GM18499 (cell line): ENCODE results near the gene PRG2.

ENCODE experiments used
- ATAC-seq: cut with Tn5 transposase; IDR thresholded peaks from one replicate; pipeline ENCODE4 v1.9.1; 2021; ENCODE audit warnings: moderate number of reproducible peaks; ENCODE audit not compliant: insufficient read depth, unreplicated experiment

PRG2 gene

GRCh38 chr11:57399221-57399620, 8.8 kb upstream of the PRG2 start:
- ATAC-seq: no peak

- ATAC-seq: no peak
Observed at GRCh38 chr11:57397394-57397990, 7.0 kb upstream of the PRG2 start.

DNA sequence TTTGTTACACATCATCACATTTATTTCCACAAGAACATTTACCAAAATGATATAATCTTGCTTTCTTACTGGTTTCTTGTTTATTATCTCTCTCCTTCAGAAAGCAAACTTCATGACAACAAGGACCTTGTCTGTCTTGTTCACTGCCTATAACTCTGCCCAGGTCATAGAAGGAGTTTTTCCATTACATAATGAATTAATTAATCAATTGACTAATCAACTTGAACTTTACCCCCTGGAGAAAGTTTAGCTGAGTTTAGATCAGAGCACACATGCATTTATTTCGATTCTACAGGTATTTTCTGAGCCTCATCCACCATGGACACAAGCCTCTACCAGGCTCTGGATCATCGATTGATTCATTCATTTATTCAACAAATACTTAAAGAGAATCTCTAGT, 6.3 kb upstream of the PRG2 start:
- no peak for ATAC-seq

GRCh38 chr11:57395905-57396623, 5.6 kb upstream of the PRG2 start:
- ATAC-seq: no peak

DNA sequence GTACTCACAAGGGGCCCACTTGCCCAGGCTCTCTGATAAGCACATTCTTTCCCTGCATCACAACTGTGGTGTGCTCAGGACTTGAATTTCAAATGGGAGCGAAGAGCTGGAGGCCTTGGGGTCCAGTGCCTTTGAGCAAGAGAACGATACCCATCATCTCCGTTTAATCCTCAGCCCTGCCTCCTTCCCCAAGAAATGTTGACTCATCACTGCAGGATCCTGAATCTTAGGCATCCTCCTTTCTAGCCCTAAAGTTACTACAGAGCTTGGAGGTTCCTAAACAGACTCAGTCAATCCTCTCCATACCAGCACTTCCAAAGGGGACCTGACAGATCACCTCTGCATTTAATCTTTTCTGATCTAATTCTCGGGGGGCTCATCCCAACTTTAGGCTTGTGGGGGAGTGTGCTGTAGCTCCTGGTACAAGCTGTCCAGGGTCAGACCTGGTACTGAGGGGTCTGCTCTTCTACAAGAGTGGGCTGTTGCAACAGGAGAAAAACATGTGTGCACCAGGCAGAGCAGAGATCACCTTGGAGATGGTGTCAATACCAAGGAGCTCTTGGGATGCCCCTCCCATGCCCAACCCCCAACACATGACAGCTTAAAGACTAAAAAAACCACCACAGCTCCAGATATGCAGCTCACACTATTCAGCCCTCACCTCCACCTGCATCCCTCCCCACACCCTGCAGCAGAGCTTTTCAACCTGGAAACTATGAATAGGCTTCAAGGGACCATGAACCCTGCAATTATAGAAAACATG, 3.9 kb upstream of the PRG2 start:
- ATAC-seq: no peak

DNA sequence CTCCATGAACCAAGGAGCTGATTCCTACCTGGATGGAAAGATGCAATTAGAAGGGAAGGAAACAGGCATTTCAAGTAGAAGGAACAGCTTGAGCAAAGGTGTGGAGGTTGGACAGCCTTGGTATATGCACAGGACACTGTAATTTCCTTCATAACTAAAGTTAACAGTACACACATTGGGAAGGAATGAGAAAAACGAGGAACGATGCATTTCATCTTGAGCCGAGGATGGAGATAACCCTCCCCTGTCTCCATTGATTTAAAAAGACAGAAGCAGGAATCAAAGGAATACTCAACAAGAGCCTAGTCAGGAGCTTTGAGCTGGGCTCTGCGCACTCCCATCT, 2.3 kb upstream of the PRG2 start:
- no peak for ATAC-seq

DNA sequence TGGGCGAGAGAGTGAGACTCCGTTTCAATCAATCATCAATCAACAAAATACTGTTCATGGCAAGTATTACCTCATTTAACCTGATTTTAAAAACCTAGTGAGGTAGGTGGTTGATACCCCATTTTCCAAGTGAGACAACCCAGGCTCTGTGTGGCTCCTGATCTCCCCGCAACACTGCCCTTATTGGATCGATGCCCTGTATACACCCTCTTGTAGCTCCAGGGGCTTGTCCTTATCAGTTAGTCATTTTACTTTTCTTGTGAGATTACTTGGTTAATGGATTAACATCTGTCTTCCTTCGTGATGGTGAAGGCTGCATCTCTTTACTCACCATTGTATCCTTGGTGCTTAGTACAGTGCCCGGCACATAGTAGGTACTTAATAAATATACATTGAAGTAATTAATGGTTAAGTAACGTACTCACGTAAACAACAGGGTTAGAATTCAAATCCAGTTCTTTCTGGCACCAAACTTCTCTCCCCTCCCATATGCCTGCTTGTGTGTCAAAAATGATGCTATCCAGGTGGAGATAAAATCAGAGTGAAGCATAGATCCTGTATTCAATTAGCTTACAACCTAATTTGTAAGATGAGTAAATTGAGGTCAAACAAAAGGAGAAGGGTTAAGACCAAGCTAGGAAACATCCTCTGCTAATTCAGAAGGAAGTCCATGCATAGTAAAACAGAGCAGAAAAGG, 1.8 kb upstream of the PRG2 start:
- ATAC-seq: no peak

DNA sequence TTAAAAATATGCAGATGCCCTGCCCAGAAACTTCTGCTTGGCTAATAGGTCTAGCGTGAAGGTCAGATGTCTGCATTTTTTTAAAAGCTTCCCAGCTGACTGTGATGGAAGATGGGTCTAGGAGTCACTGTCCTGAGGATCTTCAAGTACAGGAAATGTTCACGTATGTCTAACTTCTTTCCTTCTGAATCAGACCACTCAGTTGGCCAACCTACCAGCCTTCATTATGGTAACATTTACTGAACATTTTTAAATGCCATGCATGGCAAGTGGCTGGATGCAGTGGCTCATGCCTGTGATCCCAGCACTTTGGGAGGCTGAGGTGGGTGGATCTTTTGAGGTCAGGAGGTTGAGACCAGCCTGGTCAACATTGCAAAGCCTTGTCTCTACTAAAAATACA, 1.1 kb upstream of the PRG2 start:
- ATAC-seq: no peak

GRCh38 chr11:57391111-57391510, 661 bp upstream of the PRG2 start:
- no peak for ATAC-seq

GRCh38 chr11:57387289-57388030, 3.0 kb downstream of the PRG2 start:
- ATAC-seq: no peak

- ATAC-seq: no peak
Observed at GRCh38 chr11:57386178-57386940, 4.1 kb downstream of the PRG2 start.

GRCh38 chr11:57380975-57381374, 9.5 kb downstream of the PRG2 start, which contains the start of gene PRG3:
TSS of gene PRG3 (minus strand) at chr11:57381150. CDS start at chr11:57380708, 442 bp downstream.
- ATAC-seq: no peak

GRCh38 chr11:57379732-57380131, 10.7 kb downstream of the PRG2 start:
- ATAC-seq: no peak

DNA sequence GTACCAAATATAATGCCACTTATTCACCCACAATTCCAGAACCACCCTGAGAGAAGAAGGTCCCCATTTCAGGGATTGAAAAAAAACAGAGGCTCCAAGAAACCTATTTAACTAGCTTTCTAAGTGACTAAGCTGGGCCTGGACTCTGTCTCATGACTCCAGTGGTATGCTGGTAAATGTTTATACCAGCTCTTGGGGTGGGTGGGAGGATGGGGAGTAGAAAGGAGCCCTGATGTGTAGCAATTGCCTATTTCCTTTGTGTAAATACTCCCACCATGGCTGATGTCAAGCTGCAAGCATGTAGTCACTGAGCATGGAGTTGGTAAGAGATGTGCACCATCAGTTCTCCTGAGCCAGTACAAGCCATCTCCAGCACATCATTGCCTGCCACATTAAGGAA, 12.3 kb downstream of the PRG2 start:
- ATAC-seq: no peak

- no peak for ATAC-seq
Observed at GRCh38 chr11:57377107-57377506, 13.3 kb downstream of the PRG2 start.

GRCh38 chr11:57376095-57377090, 14.1 kb downstream of the PRG2 start:
- no peak for ATAC-seq

GRCh38 chr11:57375490-57375889, 15.0 kb downstream of the PRG2 start:
- no peak for ATAC-seq

DNA sequence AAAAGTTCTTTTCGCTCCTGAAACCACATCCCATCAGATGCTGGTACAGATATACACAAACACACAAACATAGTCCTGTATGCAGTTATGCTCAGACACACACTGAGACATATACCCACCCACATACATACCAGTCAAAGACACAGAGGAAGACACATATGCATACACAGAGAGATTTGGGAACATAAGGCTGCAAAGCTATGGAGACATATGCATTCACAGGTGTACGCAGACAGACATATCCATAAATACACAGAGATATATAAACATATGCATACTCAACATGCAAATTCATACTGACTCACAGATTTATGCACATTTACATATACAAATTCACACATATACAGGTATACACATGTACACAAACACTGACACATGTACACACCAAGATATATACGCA, 15.5 kb downstream of the PRG2 start:
- no peak for ATAC-seq
